RPMI7951 (cell line): ENCODE results near the gene KLF6. TPM values are rescaled to one million over a fixed set of nuclear protein-coding genes. Genes with fewer than 3 reads are reported as not detected.
"Not testable (repeated sequence)": the region's sequence is repeated elsewhere in the genome, so short reads cannot be mapped to it uniquely, and the experiment has no call there.

Source experiments
- DNase-seq: peaks from one replicate; pipeline ENCODE4 v3.0.0-alpha.2; 2012; ENCODE audit warnings: low read depth
- total RNA-seq: library from RNA; depleted of rRNA; stranded (reverse); fragments of >200 nt; shearing (Covaris generic); gene quantifications from 2 replicates; pipeline ENCODE4 v1.2.3, GENCODE V29; 2014

The KLF6 gene
- total RNA-seq, 1 experiment from 2014 or later: 23.3 TPM

GRCh38 chr10:3757250-3757637 lies 27.8 kb downstream of the KLF6 start:
- no peak for DNase-seq

- DNase-seq: no peak
Measured at GRCh38 chr10:3756360-3756740, 28.7 kb downstream of the KLF6 start.

- DNase-seq: peak; percentile 84
Measured at GRCh38 chr10:3755440-3756359, 29.3 kb downstream of the KLF6 start.

- peak; percentile 86 for DNase-seq
Measured at GRCh38 chr10:3754727-3755439, 30.1 kb downstream of the KLF6 start.

GRCh38 chr10:3750854-3751253 lies 34.2 kb downstream of the KLF6 start:
- no peak for DNase-seq

- peak; percentile 69 for DNase-seq
Measured at GRCh38 chr10:3750006-3750816, 34.8 kb downstream of the KLF6 start.

- peak; percentile 90 for DNase-seq
Measured at GRCh38 chr10:3749600-3749999, 35.4 kb downstream of the KLF6 start.

GRCh38 chr10:3749011-3749410 lies 36.0 kb downstream of the KLF6 start:
- DNase-seq: no peak

- DNase-seq: no peak
Measured at GRCh38 chr10:3748484-3748883, 36.5 kb downstream of the KLF6 start.

- DNase-seq: no peak
Measured at GRCh38 chr10:3747984-3748383, 37.0 kb downstream of the KLF6 start.

GRCh38 chr10:3747248-3747960 lies 37.6 kb downstream of the KLF6 start:
- no peak for DNase-seq

- DNase-seq: no peak
Measured at GRCh38 chr10:3746634-3747033, 38.4 kb downstream of the KLF6 start.

GRCh38 chr10:3745521-3745920 lies 39.5 kb downstream of the KLF6 start:
- no peak for DNase-seq

GRCh38 chr10:3741688-3742461 lies 43.1 kb downstream of the KLF6 start:
- peak; percentile 74 for DNase-seq

GRCh38 chr10:3740157-3740871 lies 44.7 kb downstream of the KLF6 start:
- peak; percentile 23 for DNase-seq

GRCh38 chr10:3738855-3739350 lies 46.1 kb downstream of the KLF6 start:
- no peak for DNase-seq

- DNase-seq: no peak
Measured at GRCh38 chr10:3737864-3738263, 47.1 kb downstream of the KLF6 start.

- DNase-seq: no peak
Measured at GRCh38 chr10:3735175-3735574, 49.8 kb downstream of the KLF6 start.

- DNase-seq: no peak
Measured at GRCh38 chr10:3734111-3734510, 50.9 kb downstream of the KLF6 start.

GRCh38 chr10:3732183-3732582 lies 52.8 kb downstream of the KLF6 start:
- not testable (repeated sequence) for DNase-seq
